Neural progenitor cell (in vitro differentiated cells): ENCODE data around the gene HS3ST4. TPM values are rescaled to one million over a fixed set of nuclear protein-coding genes. Genes with fewer than 3 reads are reported as not detected.

Experiments used
- DNase-seq: peaks from one replicate; pipeline ENCODE4 v3.0.0-alpha.2; 2016; ENCODE audit warnings: low spot score
- H2AFZ ChIP-seq: fragments of 200-600 bp; sonication (generic); replicated peaks from 2 replicates; pipeline ENCODE4 v1.6.1; 2016; ENCODE audit warnings: antibody characterized with exemption
- H3F3A ChIP-seq: fragments of 200-600 bp; sonication (generic); 2 replicates; pipeline ENCODE4 v1.6.1; 2016; ENCODE audit warnings: antibody characterized with exemption, low read depth
- H3K27ac ChIP-seq: fragments of 200-600 bp; sonication (generic); 2 replicates; pipeline ENCODE4 v1.5.1; 2016; ENCODE audit warnings: mild to moderate bottlenecking
- H3K27me3 ChIP-seq: fragments of 200-600 bp; sonication (generic); 2 replicates; pipeline ENCODE4 v1.6.1; 2016; ENCODE audit warnings: mild to moderate bottlenecking, moderate library complexity
- H3K36me3 ChIP-seq: fragments of 200-600 bp; sonication (generic); 2 replicates; pipeline ENCODE4 v1.5.1; 2016
- H3K4me1 ChIP-seq: fragments of 200-600 bp; sonication (generic); 2 replicates; pipeline ENCODE4 v1.6.1; 2016; ENCODE audit warnings: mixed run types
- H3K4me2 ChIP-seq: fragments of 200-600 bp; sonication (generic); 2 replicates; pipeline ENCODE4 v1.6.1; 2016
- H3K4me3 ChIP-seq: fragments of 200-600 bp; sonication (generic); 2 replicates; pipeline ENCODE4 v1.5.1; 2016
- H3K79me2 ChIP-seq: fragments of 200-600 bp; sonication (generic); 2 replicates; pipeline ENCODE4 v1.6.1; 2016; ENCODE audit warnings: low read depth
- H3K9ac ChIP-seq: fragments of 200-600 bp; sonication (generic); 2 replicates; pipeline ENCODE4 v1.6.1; 2016
- H3K9me3 ChIP-seq: fragments of 200-600 bp; sonication (generic); 2 replicates; pipeline ENCODE4 v1.5.1; 2016; ENCODE audit warnings: low read depth
- H4K20me1 ChIP-seq: fragments of 200-600 bp; sonication (generic); 2 replicates; pipeline ENCODE4 v1.6.1; 2016; ENCODE audit warnings: low read depth
- H3K27ac Mint-ChIP-seq: 3 replicates; pipeline ENCODE4 v1.8.0; 2021; ENCODE audit warnings: mixed read lengths
- H3K27me3 Mint-ChIP-seq: 2 replicates; pipeline ENCODE4 v1.8.0; 2022; ENCODE audit warnings: low read depth, mild to moderate bottlenecking, inconsistent platforms, moderate library complexity, mixed read lengths; ENCODE audit not compliant: insufficient read depth
- H3K36me3 Mint-ChIP-seq: 3 replicates; pipeline ENCODE4 v1.8.0; 2021; ENCODE audit warnings: mixed read lengths
- H3K4me1 Mint-ChIP-seq: 3 replicates; pipeline ENCODE4 v1.8.0; 2021; ENCODE audit warnings: mixed read lengths
- H3K4me3 Mint-ChIP-seq: 3 replicates; pipeline ENCODE4 v1.8.0; 2021; ENCODE audit warnings: mild to moderate bottlenecking, moderate library complexity, mixed read lengths
- H3K9me3 Mint-ChIP-seq: 3 replicates; pipeline ENCODE4 v1.8.0; 2020; ENCODE audit warnings: mixed read lengths
- EZH2 ChIP-seq: fragments of 200-600 bp; sonication (generic); IDR thresholded peaks from 2 replicates; pipeline ENCODE4 v1.6.1; 2017; ENCODE audit warnings: antibody characterized with exemption, mild to moderate bottlenecking, moderate library complexity
- EZH2phosphoT487 ChIP-seq: fragments of 200-600 bp; sonication (generic); IDR thresholded peaks from 2 replicates; pipeline ENCODE4 v1.6.1; 2017; ENCODE audit warnings: antibody characterized with exemption
- total RNA-seq: library from RNA; depleted of rRNA; stranded (reverse); fragments of >200 nt; gene quantifications from 2 replicates; pipeline ENCODE4 v1.2.3, GENCODE V29; 2015; ENCODE audit warnings: low replicate concordance
- TF ChIP-seq, protein P1 (sequence below): fragments of 200-600 bp; sonication (generic); IDR thresholded peaks from 2 replicates; pipeline ENCODE4 v1.5.1; 2017; ENCODE audit warnings: antibody characterized with exemption, mild to moderate bottlenecking

The HS3ST4 gene
- total RNA-seq, 1 donor from 2014 or later: 2.5 TPM

DNA sequence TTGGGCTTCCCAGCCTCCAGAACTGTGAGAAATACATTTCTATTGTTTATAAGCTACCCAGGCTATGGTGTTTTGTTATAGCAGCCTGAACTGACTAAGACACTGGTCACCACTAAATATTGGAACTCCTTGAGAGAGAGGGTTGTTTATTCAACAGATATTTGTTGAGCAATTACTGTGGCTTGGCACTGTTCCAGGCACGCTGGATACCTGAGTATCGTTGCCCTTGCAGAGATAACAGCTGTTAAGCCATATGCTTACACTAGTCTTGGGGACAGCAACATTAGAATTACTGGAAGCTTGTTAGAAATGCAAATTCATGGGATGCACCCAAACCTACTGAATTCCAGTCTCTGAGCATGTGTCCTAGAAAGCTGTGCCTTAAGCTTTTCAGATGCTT lies 230.7 kb downstream of the HS3ST4 start:
- Histone ChIP-seq H3K27me3 (no peaks in the 10 kb centered on the region), H3K36me3 (no peaks in the 10 kb centered on the region), H3K79me2 (no peaks in the 10 kb centered on the region), H3K4me3 (no peak overlapping the region), H3K4me2 (no peak overlapping the region), H3K4me1 (peaks cover 10% of the 10 kb centered on the region), H3K9me3 (no peaks in the 10 kb centered on the region), H2AFZ (no peak overlapping the region), H3K9ac (no peak overlapping the region), H4K20me1 (peaks cover 3% of the 10 kb centered on the region), H3F3A (peaks cover 8% of the 10 kb centered on the region), H3K27ac (no peak overlapping the region)
- H3K27me3 Mint-ChIP-seq: peaks cover 2% of the 10 kb centered on the region
- no peak overlapping the region for H3K4me3 Mint-ChIP-seq
- DNase-seq: no peak
- no peak overlapping the region for H3K27ac Mint-ChIP-seq
- no peaks in the 10 kb centered on the region for H3K36me3 Mint-ChIP-seq
- TF ChIP-seq, protein P1, sequence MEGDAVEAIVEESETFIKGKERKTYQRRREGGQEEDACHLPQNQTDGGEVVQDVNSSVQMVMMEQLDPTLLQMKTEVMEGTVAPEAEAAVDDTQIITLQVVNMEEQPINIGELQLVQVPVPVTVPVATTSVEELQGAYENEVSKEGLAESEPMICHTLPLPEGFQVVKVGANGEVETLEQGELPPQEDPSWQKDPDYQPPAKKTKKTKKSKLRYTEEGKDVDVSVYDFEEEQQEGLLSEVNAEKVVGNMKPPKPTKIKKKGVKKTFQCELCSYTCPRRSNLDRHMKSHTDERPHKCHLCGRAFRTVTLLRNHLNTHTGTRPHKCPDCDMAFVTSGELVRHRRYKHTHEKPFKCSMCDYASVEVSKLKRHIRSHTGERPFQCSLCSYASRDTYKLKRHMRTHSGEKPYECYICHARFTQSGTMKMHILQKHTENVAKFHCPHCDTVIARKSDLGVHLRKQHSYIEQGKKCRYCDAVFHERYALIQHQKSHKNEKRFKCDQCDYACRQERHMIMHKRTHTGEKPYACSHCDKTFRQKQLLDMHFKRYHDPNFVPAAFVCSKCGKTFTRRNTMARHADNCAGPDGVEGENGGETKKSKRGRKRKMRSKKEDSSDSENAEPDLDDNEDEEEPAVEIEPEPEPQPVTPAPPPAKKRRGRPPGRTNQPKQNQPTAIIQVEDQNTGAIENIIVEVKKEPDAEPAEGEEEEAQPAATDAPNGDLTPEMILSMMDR: no peak
- no peak for TF ChIP-seq EZH2phosphoT487
- no peak for TF ChIP-seq EZH2
- no peaks in the 10 kb centered on the region for H3K9me3 Mint-ChIP-seq
- peaks cover 20% of the 10 kb centered on the region for H3K4me1 Mint-ChIP-seq

DNA sequence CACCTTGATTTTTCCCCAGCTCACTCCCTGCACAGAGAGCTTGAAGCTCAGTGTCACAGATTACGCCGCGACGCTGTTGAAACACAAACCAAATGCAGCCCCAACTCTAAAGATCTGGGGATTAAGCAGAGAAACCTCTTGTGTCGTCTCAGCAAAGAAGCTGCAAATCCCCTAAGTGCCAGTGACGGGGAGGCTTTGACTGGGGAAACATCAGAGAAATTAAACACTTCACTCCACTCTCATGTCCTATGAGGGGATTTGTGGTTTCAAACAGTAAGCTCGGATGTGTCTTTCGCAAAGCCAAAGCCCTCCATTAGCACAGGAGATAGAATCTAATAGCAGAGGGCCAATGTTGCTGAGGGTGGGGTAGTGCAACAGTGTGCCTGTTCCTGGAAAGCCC lies 233.7 kb downstream of the HS3ST4 start:
- Histone ChIP-seq H3K27ac (no peak overlapping the region), H3F3A (peaks cover 8% of the 10 kb centered on the region), H3K4me2 (peak overlapping the region; percentile 49), H4K20me1 (peaks cover 3% of the 10 kb centered on the region), H3K27me3 (no peaks in the 10 kb centered on the region), H2AFZ (no peak overlapping the region), H3K9ac (no peak overlapping the region), H3K9me3 (no peaks in the 10 kb centered on the region), H3K36me3 (no peaks in the 10 kb centered on the region), H3K4me3 (no peak overlapping the region), H3K4me1 (peaks cover 10% of the 10 kb centered on the region), H3K79me2 (no peaks in the 10 kb centered on the region)
- Mint-ChIP-seq H3K27ac (peak overlapping the region; percentile 1), H3K4me1 (peaks cover 20% of the 10 kb centered on the region), H3K36me3 (no peaks in the 10 kb centered on the region), H3K4me3 (no peak overlapping the region), H3K27me3 (peaks cover 5% of the 10 kb centered on the region), H3K9me3 (peaks cover 5% of the 10 kb centered on the region)
- peak; percentile 66 for DNase-seq
- TF ChIP-seq EZH2phosphoT487: no peak

DNA sequence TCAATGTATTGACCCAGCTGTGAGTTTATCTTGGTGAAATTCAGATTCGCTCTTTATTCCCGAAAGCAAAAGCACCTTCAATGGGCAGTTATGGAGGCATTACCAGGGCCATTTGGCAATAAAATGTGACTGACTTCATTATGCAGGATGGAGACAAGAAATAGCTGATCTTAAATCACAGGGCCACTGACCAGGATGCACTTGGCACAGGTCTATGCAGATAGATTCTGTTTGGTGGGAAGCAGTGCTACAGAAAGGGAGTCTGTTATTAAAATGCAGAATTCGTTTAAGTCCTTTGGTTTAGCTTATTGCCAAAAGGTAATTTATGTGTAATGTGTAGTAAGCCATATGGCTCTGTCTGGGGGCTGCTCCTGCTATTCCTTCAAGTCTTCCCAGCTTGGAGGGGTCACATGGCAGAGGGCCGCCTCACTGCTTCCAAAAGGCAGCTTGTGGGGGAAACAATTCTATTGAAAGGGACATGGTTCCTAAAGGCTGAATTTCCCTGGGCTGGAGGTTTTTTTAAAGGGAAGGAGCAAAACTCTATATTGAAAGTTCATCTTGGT lies 239.8 kb downstream of the HS3ST4 start:
- peaks cover 5% of the 10 kb centered on the region for H3K36me3 Mint-ChIP-seq
- Histone ChIP-seq H3K27me3 (no peaks in the 10 kb centered on the region), H3K79me2 (no peaks in the 10 kb centered on the region), H3K4me1 (no peaks in the 10 kb centered on the region), H3K9ac (no peak overlapping the region), H3K4me3 (no peak overlapping the region), H2AFZ (no peak overlapping the region), H4K20me1 (no peaks in the 10 kb centered on the region), H3K9me3 (no peaks in the 10 kb centered on the region), H3F3A (no peaks in the 10 kb centered on the region), H3K36me3 (no peaks in the 10 kb centered on the region), H3K27ac (no peak overlapping the region), H3K4me2 (no peak overlapping the region)
- no peak for DNase-seq
- peaks cover 13% of the 10 kb centered on the region for H3K4me1 Mint-ChIP-seq
- TF ChIP-seq, protein P1: no peak
- no peak for TF ChIP-seq EZH2
- TF ChIP-seq EZH2phosphoT487: no peak
- H3K4me3 Mint-ChIP-seq: no peak overlapping the region
- no peak overlapping the region for H3K27ac Mint-ChIP-seq
- peaks cover 14% of the 10 kb centered on the region for H3K9me3 Mint-ChIP-seq
- H3K27me3 Mint-ChIP-seq: peaks cover 4% of the 10 kb centered on the region

DNA sequence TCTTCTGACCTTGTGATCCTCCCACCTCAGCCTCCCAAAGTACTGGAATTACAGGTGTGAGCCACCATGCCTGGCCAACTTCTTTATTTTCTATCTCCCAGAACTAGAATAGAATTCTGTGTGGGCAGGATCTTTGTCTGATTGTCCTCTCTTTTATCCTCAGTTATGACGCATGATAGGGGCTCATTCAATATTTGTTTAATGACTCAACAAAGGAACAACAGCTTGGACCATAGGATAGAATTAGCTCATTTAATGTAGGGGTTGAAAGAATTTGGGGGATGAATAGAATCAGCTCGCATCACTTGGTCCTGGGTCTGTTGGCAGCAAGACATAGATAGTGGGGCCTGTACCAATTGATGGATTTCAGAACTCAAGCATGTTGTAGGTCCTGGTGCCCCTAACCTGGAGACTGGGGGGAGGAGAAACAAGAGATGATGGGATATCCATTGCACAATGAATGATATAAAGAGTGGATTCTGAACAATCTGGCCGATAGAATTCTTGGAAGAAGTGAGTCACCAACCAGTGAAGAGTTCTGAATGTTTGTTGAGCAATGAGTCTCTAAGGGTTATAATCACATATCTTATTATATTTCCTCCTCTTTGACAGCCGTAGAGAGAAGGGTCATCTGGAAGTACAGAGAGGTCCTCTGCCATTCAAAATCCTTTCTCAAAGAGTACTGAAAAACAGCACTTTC lies 250.2 kb downstream of the HS3ST4 start:
- TF ChIP-seq EZH2: no peak
- TF ChIP-seq, protein P1: no peak
- TF ChIP-seq EZH2phosphoT487: no peak
- peak overlapping the region; percentile 70 for H3K27ac Mint-ChIP-seq
- no peak overlapping the region for H3K4me3 ChIP-seq
- H3F3A ChIP-seq: no peaks in the 10 kb centered on the region
- H3K4me3 Mint-ChIP-seq: no peak overlapping the region
- H3K27me3 Mint-ChIP-seq: peaks cover 8% of the 10 kb centered on the region
- peaks cover 10% of the 10 kb centered on the region for H3K4me1 Mint-ChIP-seq
- no peak overlapping the region for H2AFZ ChIP-seq
- no peaks in the 10 kb centered on the region for H3K79me2 ChIP-seq
- H3K27ac ChIP-seq: no peak overlapping the region
- H3K27me3 ChIP-seq: peaks cover 35% of the 10 kb centered on the region
- no peaks in the 10 kb centered on the region for H3K36me3 ChIP-seq
- peaks cover 13% of the 10 kb centered on the region for H3K36me3 Mint-ChIP-seq
- no peak overlapping the region for H3K9ac ChIP-seq
- no peak overlapping the region for H3K4me2 ChIP-seq
- no peaks in the 10 kb centered on the region for H4K20me1 ChIP-seq
- DNase-seq: no peak
- peaks cover 46% of the 10 kb centered on the region for H3K9me3 Mint-ChIP-seq
- H3K9me3 ChIP-seq: no peaks in the 10 kb centered on the region
- no peaks in the 10 kb centered on the region for H3K4me1 ChIP-seq
